BLaER1 (cell line): ENCODE measurements around the gene SLC25A14.
A peak's percentile ranks its signal among the peaks of the same experiment; 100 is the strongest.

Experiments
- H3K27ac ChIP-seq: shearing (Covaris generic); formaldehyde crosslinking; 2 replicates; pipeline ENCODE4 v1.8.1; 2022
- H3K27me3 ChIP-seq: shearing (Covaris generic); formaldehyde crosslinking; 2 replicates; pipeline ENCODE4 v1.8.1; 2022
- H3K36me3 ChIP-seq: shearing (Covaris generic); formaldehyde crosslinking; 2 replicates; pipeline ENCODE4 v1.8.1; 2022
- H3K4me1 ChIP-seq: shearing (Covaris generic); formaldehyde crosslinking; 2 replicates; pipeline ENCODE4 v1.8.1; 2022
- H3K4me2 ChIP-seq: shearing (Covaris generic); formaldehyde crosslinking; 2 replicates; pipeline ENCODE4 v1.8.1; 2022
- H3K4me3 ChIP-seq: shearing (Covaris generic); formaldehyde crosslinking; 2 replicates; pipeline ENCODE4 v1.8.1; 2022
- H3K9ac ChIP-seq: shearing (Covaris generic); formaldehyde crosslinking; 2 replicates; pipeline ENCODE4 v1.8.1; 2022
- H3K9me3 ChIP-seq: shearing (Covaris generic); formaldehyde crosslinking; 2 replicates; pipeline ENCODE4 v1.8.1; 2022
- H4K20me1 ChIP-seq: shearing (Covaris generic); formaldehyde crosslinking; 2 replicates; pipeline ENCODE4 v1.8.1; 2022
- Cebpa-rat ChIP-seq: shearing (Covaris generic); IDR thresholded peaks from 2 replicates; pipeline ENCODE4 v1.8.1; 2022

The SLC25A14 gene

GRCh38 chrX:130402208-130402684 is 62.5 kb downstream of the SLC25A14 start:
- Histone ChIP-seq H3K4me2 (peak overlapping the region; percentile 60), H3K27ac (peak overlapping the region; percentile 66), H3K36me3 (peaks cover 21% of the 10 kb centered on the region), H4K20me1 (peaks cover 13% of the 10 kb centered on the region; the same call in 1 of the 2 replicates), H3K9ac (peak overlapping the region; percentile 74), H3K4me3 (peak overlapping the region; percentile 68), H3K9me3 (no peaks in the 10 kb centered on the region), H3K27me3 (peaks cover 63% of the 10 kb centered on the region), H3K4me1 (0 out of 2 replicates have a peak, but pooled peaks cover 3% of the 10 kb centered on the region)
- TF ChIP-seq Cebpa-rat = no peak

- TF ChIP-seq Cebpa-rat = no peak
- H3K27me3 ChIP-seq = peaks cover 83% of the 10 kb centered on the region
- no peak overlapping the region for H3K27ac ChIP-seq
- H3K4me1 ChIP-seq = no peaks in the 10 kb centered on the region
- H3K9me3 ChIP-seq = no peaks in the 10 kb centered on the region
- no peak overlapping the region for H3K4me3 ChIP-seq
- H3K36me3 ChIP-seq = peaks cover 58% of the 10 kb centered on the region
- no peak overlapping the region for H3K4me2 ChIP-seq
- H3K9ac ChIP-seq = no peak overlapping the region
- H4K20me1 ChIP-seq = peaks cover 10% of the 10 kb centered on the region; the same call in 1 of the 2 replicates
These were observed 73.7 kb downstream of the SLC25A14 start for GRCh38 chrX:130413415-130413814.

- no peak for TF ChIP-seq Cebpa-rat
- H3K9me3 ChIP-seq = no peaks in the 10 kb centered on the region
- H4K20me1 ChIP-seq = peaks cover 10% of the 10 kb centered on the region; the same call in 1 of the 2 replicates
- no peak overlapping the region for H3K4me3 ChIP-seq
- H3K27me3 ChIP-seq = peaks cover 90% of the 10 kb centered on the region
- no peak overlapping the region for H3K9ac ChIP-seq
- H3K4me2 ChIP-seq = no peak overlapping the region
- no peaks in the 10 kb centered on the region for H3K4me1 ChIP-seq
- no peak overlapping the region for H3K27ac ChIP-seq
- H3K36me3 ChIP-seq = peaks cover 50% of the 10 kb centered on the region
These were observed 75.1 kb downstream of the SLC25A14 start for GRCh38 chrX:130414800-130415199.

DNA sequence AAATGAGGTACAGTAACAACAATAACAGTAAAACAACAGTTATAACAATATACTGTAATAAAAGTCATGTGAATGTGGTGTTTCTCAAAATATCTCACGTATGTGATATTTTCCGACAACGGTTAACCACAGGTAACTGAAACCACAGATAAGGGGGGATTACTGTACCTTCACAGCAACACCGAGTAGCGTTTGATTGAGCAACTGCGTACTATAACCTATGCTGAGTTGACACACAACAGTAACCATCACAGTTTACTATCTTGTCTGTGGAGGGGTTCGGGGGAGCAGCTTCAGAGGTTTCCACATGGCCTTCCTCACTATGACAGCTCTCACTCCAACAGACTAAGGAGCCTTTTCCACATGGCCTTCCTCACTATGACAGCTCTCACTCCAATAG is 75.5 kb downstream of the SLC25A14 start:
- Histone ChIP-seq H4K20me1 (peaks cover 10% of the 10 kb centered on the region; the same call in 1 of the 2 replicates), H3K9me3 (no peaks in the 10 kb centered on the region), H3K4me3 (no peak overlapping the region), H3K9ac (no peak overlapping the region), H3K36me3 (peaks cover 47% of the 10 kb centered on the region), H3K27me3 (peaks cover 87% of the 10 kb centered on the region), H3K27ac (no peak overlapping the region), H3K4me1 (no peaks in the 10 kb centered on the region), H3K4me2 (no peak overlapping the region)
- no peak for TF ChIP-seq Cebpa-rat

DNA sequence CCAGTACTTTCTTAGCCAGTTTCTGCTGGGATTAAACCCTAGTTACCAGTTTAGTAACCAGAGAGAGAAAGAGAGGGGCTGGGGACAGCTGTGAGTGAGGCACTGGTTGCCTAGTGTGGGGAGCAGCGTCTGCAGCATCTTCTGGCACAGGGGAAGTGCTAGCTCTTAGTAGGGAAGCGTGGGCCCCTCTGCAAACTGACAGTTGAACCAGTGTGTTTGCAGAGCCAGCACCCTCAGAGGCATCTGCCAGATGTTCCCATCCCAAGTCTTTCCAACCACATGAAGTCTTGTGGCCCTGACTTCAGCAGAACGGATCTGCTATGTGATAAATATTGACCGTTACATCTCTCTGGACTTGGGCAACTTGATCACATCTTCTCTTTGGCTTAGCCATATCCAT is 77.1 kb downstream of the SLC25A14 start:
- TF ChIP-seq Cebpa-rat = no peak
- no peak overlapping the region for H3K4me3 ChIP-seq
- H4K20me1 ChIP-seq = no peaks in the 10 kb centered on the region; the same call in 1 of the 2 replicates
- no peak overlapping the region for H3K4me2 ChIP-seq
- no peak overlapping the region for H3K27ac ChIP-seq
- H3K4me1 ChIP-seq = no peaks in the 10 kb centered on the region
- H3K9me3 ChIP-seq = no peaks in the 10 kb centered on the region
- peaks cover 83% of the 10 kb centered on the region for H3K27me3 ChIP-seq
- H3K36me3 ChIP-seq = peaks cover 31% of the 10 kb centered on the region
- H3K9ac ChIP-seq = no peak overlapping the region

DNA sequence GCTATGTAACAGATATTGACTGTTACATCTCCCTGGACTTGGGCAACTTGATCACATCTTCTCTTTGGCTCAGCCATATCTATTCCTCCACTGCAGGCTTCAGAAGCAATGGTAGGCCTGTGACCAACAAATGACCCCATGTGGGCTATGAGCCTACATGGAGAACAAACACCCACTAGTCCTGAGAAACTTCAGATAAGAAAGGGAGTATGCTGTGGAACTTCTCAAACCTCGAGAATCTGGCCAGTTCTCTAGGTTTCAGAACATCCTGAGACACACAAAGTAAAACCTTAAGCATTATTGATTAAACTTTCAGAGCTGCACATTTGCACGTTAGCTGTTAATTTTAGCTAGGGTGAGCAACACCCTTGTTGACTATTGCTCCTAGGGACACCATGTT is 78.3 kb downstream of the SLC25A14 start:
- Histone ChIP-seq H3K27me3 (peaks cover 82% of the 10 kb centered on the region), H3K9ac (no peak overlapping the region), H3K27ac (no peak overlapping the region), H3K9me3 (no peaks in the 10 kb centered on the region), H3K4me3 (no peak overlapping the region), H3K36me3 (peaks cover 22% of the 10 kb centered on the region), H3K4me1 (no peaks in the 10 kb centered on the region), H3K4me2 (no peak overlapping the region), H4K20me1 (no peaks in the 10 kb centered on the region; the same call in 1 of the 2 replicates)
- TF ChIP-seq Cebpa-rat = no peak

DNA sequence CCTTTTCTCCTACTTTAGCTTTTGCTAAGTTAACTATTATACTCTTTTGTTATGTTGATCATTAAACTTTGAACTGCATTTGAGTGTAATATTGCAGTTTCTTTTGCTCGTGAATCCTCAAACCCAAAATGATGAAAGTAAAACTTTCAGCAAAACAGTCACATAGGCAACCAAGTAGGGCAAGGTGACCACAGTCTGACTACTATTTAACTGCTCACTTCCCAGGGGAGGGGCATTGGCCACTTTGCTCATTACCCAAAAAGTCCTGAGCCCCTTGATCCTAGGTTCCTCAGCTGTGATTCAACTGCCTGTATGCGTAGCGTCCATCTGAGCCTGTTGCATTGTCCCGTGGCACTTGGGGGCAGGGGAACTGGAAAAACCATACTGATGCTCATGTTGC is 79.0 kb downstream of the SLC25A14 start:
- TF ChIP-seq Cebpa-rat = no peak
- peaks cover 88% of the 10 kb centered on the region for H3K27me3 ChIP-seq
- peaks cover 19% of the 10 kb centered on the region for H3K36me3 ChIP-seq
- H3K9me3 ChIP-seq = no peaks in the 10 kb centered on the region
- no peak overlapping the region for H3K4me3 ChIP-seq
- no peaks in the 10 kb centered on the region for H3K4me1 ChIP-seq
- H3K27ac ChIP-seq = no peak overlapping the region
- no peak overlapping the region for H3K9ac ChIP-seq
- no peak overlapping the region for H3K4me2 ChIP-seq
- H4K20me1 ChIP-seq = no peaks in the 10 kb centered on the region; the same call in 1 of the 2 replicates

- Histone ChIP-seq H3K27ac (no peak overlapping the region), H4K20me1 (no peaks in the 10 kb centered on the region; the same call in 1 of the 2 replicates), H3K4me3 (no peak overlapping the region), H3K4me1 (no peaks in the 10 kb centered on the region), H3K36me3 (peaks cover 14% of the 10 kb centered on the region), H3K9me3 (no peaks in the 10 kb centered on the region), H3K27me3 (peaks cover 88% of the 10 kb centered on the region), H3K9ac (no peak overlapping the region), H3K4me2 (no peak overlapping the region)
- no peak for TF ChIP-seq Cebpa-rat
These were observed 79.5 kb downstream of the SLC25A14 start for GRCh38 chrX:130419263-130419662.
